Endothelial cell of umbilical vein (primary cell): ENCODE measurements around the gene KRT78. TPM values are rescaled to one million over a fixed set of nuclear protein-coding genes. Genes with fewer than 3 reads are reported as not detected.

ENCODE experiments used
- BruUV-seq: library from RNA; stranded (reverse); fragments of 400-500 nt; replicated peaks from 2 replicates; lab custom pipeline; 2021; lab: Mats Ljungman, UMichigan
- CTCF ChIA-PET: fragments of 300-600, 350-600 bp; sonication (Branson Sonifier 250); formaldehyde crosslinking; loops from one replicate; lab custom pipeline; 2021; ENCODE audit warnings: antibody characterized with exemption, inconsistent platforms; lab: Charles Lee
- POLR2A ChIA-PET: fragments of 300-600, 350-600 bp; sonication (Branson Sonifier 250); formaldehyde crosslinking; loops from one replicate; lab custom pipeline; 2021; ENCODE audit warnings: antibody characterized with exemption, inconsistent platforms; lab: Charles Lee
- DNase-seq: peaks from one replicate; pipeline ENCODE4 v3.0.0-alpha.2; 2011; ENCODE audit warnings: low read depth, low spot score
- FAIRE-seq: peaks from 2 replicates; lab custom pipeline; 2011; peaks lifted over from hg19 to GRCh38; lab: Jason Lieb, UNC
- H2AFZ ChIP-seq: 2 replicates; pipeline ENCODE4 v1.6.0; 2012; ENCODE audit warnings: low read depth, low read length, control low read depth, inconsistent platforms
- H3K27ac ChIP-seq: 2 replicates; pipeline ENCODE4 v1.5.1; 2011; ENCODE audit warnings: low read depth, mild to moderate bottlenecking, control low read depth, low read length, moderate library complexity; ENCODE audit not compliant: insufficient read depth
- H3K27me3 ChIP-seq, 2 experiments: 2 replicates each; pipeline versions ENCODE4 v1.6.0 to v1.6.1; 2011; ENCODE audit warnings: low read length in 2 of 2, mixed read lengths in 1 of 2; ENCODE audit not compliant: control insufficient read depth in 2 of 2, insufficient read depth in 2 of 2
- H3K36me3 ChIP-seq, 2 experiments: 2 replicates in 1 of 2; 3 replicates in 1 of 2; pipeline ENCODE4 v1.5.1; 2011; ENCODE audit warnings: low read length in 2 of 2, mild to moderate bottlenecking in 1 of 2, moderate library complexity in 1 of 2; ENCODE audit not compliant: control insufficient read depth in 2 of 2, insufficient read depth in 2 of 2; ENCODE audit errors: extremely low read depth in 1 of 2
- H3K4me1 ChIP-seq: 3 replicates; pipeline ENCODE4 v1.5.1; 2011; ENCODE audit warnings: mild to moderate bottlenecking, low read length; ENCODE audit not compliant: control insufficient read depth, insufficient read depth; ENCODE audit errors: extremely low read depth
- H3K4me2 ChIP-seq: 2 replicates; pipeline ENCODE4 v1.6.1; 2011; ENCODE audit warnings: low read length, control low read depth, mixed read lengths; ENCODE audit not compliant: insufficient read depth
- H3K4me3 ChIP-seq, 3 experiments: fragments of 200-600 bp in 1 of 3; sonication (generic), shearing (Covaris generic) in 1 of 3; replicated peaks in 1 of 3; 2 replicates each; pipeline ENCODE4 v1.5.1; 2011 to 2016; ENCODE audit warnings: control low read depth in 3 of 3, low read length in 3 of 3, mild to moderate bottlenecking in 2 of 3, inconsistent platforms in 1 of 3, low read depth in 1 of 3, moderate library complexity in 1 of 3; ENCODE audit not compliant: insufficient read depth in 1 of 3
- H3K79me2 ChIP-seq: 2 replicates; pipeline ENCODE4 v1.6.0; 2012; ENCODE audit warnings: low read length, inconsistent platforms; ENCODE audit not compliant: control insufficient read depth, insufficient read depth
- H3K9ac ChIP-seq: replicated peaks from 2 replicates; pipeline ENCODE3; 2011; ENCODE audit warnings: low read length, control low read depth; ENCODE audit not compliant: insufficient read depth; ENCODE audit errors: extremely low read depth
- H3K9me1 ChIP-seq: replicated peaks from 3 replicates; pipeline ENCODE4 v1.6.0; 2011; ENCODE audit warnings: mild to moderate bottlenecking, low read length; ENCODE audit not compliant: control insufficient read depth, insufficient read depth; ENCODE audit errors: extremely low read depth
- H3K9me3 ChIP-seq: replicated peaks from 2 replicates; pipeline ENCODE4 v1.5.1; 2012; ENCODE audit warnings: low read length, inconsistent platforms; ENCODE audit not compliant: control insufficient read depth, insufficient read depth
- H4K20me1 ChIP-seq: replicated peaks from 2 replicates; pipeline ENCODE3; 2011; ENCODE audit warnings: mild to moderate bottlenecking, low read length; ENCODE audit not compliant: control insufficient read depth, insufficient read depth; ENCODE audit errors: extremely low read depth
- CTCF ChIP-seq, 2 donors: IDR thresholded peaks; 1 replicate in 1 of 2; 2 replicates in 1 of 2; pipeline ENCODE4 v1.5.1; 2011; ENCODE audit warnings: low read length in 2 of 2, mild to moderate bottlenecking in 2 of 2, moderate library complexity in 2 of 2, control low read depth in 1 of 2, inconsistent platforms in 1 of 2, low read depth in 1 of 2; ENCODE audit not compliant: insufficient read depth in 1 of 2; ENCODE audit errors: extremely low read depth in 1 of 2
- EZH2 ChIP-seq: IDR thresholded peaks from 2 replicates; pipeline ENCODE4 v1.6.1; 2012; ENCODE audit warnings: borderline replicate concordance, low read depth, mild to moderate bottlenecking, moderate library complexity, low read length, inconsistent platforms; ENCODE audit not compliant: severe bottlenecking
- FOS ChIP-seq: IDR thresholded peaks from 2 replicates; pipeline ENCODE4 v1.6.1; 2011; ENCODE audit warnings: mild to moderate bottlenecking, low read length, moderate library complexity, borderline replicate concordance; ENCODE audit not compliant: insufficient read depth
- GATA2 ChIP-seq: IDR thresholded peaks from 2 replicates; pipeline ENCODE4 v1.7.0; 2011; ENCODE audit warnings: low read depth, mild to moderate bottlenecking, moderate library complexity, mixed read lengths, low read length; ENCODE audit not compliant: insufficient read length, insufficient read depth
- JUN ChIP-seq: IDR thresholded peaks from 2 replicates; pipeline ENCODE4 v1.6.1; 2011; ENCODE audit warnings: borderline replicate concordance, low read depth; ENCODE audit not compliant: insufficient read length, insufficient read depth
- MAX ChIP-seq: IDR thresholded peaks from 2 replicates; pipeline ENCODE4 v1.6.1; 2011; ENCODE audit not compliant: insufficient read depth, insufficient read length
- MYC ChIP-seq: IDR thresholded peaks from one replicate; pipeline ENCODE4 v1.6.1; 2011; ENCODE audit warnings: mild to moderate bottlenecking, low read depth, low read length
- POLR2A ChIP-seq: IDR thresholded peaks from 2 replicates; pipeline ENCODE4 v1.6.1; 2012; ENCODE audit warnings: low read depth, mild to moderate bottlenecking, control low read depth, low read length
- POLR2AphosphoS5 ChIP-seq: IDR thresholded peaks from 2 replicates; pipeline ENCODE4 v1.6.1; 2012; ENCODE audit warnings: low read depth, mild to moderate bottlenecking, control low read depth, low read length, moderate library complexity; ENCODE audit not compliant: insufficient read depth
- dilution Hi-C: fragments of 300-500 bp; cut with MboI; formaldehyde crosslinking; loops from one replicate; pipeline ENCODE4 v1.15.0; 2019; ENCODE audit warnings: low sequenced_read_pairs; ENCODE audit not compliant: extremely low pct_ligation_motif_present
- intact Hi-C: fragments of 100-400 bp; cut with micrococcal nuclease; formaldehyde crosslinking; loops from one replicate; pipeline ENCODE4 v1.10.0; 2022
- polyA plus RNA-seq, 4 experiments: library from polyadenylated mRNA; depleted of rRNA in 3 of 4; stranded (reverse) in 3 of 4; unstranded in 1 of 4; fragments of >200 nt; gene quantifications; 2 replicates each; pipeline versions ENCODE4 v1.2.1 to v1.2.3, GENCODE V29; 2011 to 2012; ENCODE audit warnings: missing spikeins in 1 of 4
- total RNA-seq: library from RNA; stranded (reverse); gene quantifications from 2 replicates; pipeline ENCODE4 v1.2.3, GENCODE V29; 2021

KRT78 gene
- total and polyA plus RNA-seq, 2 donors (not counting 3 experiments of a cell fraction or from before 2014, with no cell fraction given), result not detected

- no peaks in the 10 kb centered on the region for H4K20me1 ChIP-seq
- H3K4me3 ChIP-seq, result no peak overlapping the region
- peaks cover 12 to 17% of the 10 kb centered on the region in 2 experiments for H3K27me3 ChIP-seq
- H2AFZ ChIP-seq, result no peak overlapping the region
- FAIRE-seq (no peak), DNase-seq (no peak)
- dilution Hi-C loops (no loop called here), intact Hi-C loops (no loop called here)
- H3K36me3 ChIP-seq, result no peaks in the 10 kb centered on the region
- no peak overlapping the region for H3K9ac ChIP-seq
- no peaks in the 10 kb centered on the region for H3K9me1 ChIP-seq
- POLR2A ChIA-PET, result no interaction called here
- no peak for TF ChIP-seq EZH2
- no peak for TF ChIP-seq MAX
- TF ChIP-seq JUN, result no peak
- no peak for TF ChIP-seq GATA2
- no peak for TF ChIP-seq POLR2A
- TF ChIP-seq MYC, result no peak
- no peak for TF ChIP-seq CTCF (IDR thresholded peaks at IDR 0.05; ENCODE audit: extremely low read depth in 1 of 2, insufficient read depth in 1 of 2, low read depth in 1 of 2, low read length in 2 of 2)
- TF ChIP-seq FOS, result no peak
- no peak for TF ChIP-seq POLR2AphosphoS5
- no TSS peak for BruUV-seq
- H3K79me2 ChIP-seq, result no peaks in the 10 kb centered on the region
- CTCF ChIA-PET, result interaction anchor here (0.5 to 1.3 kb wide), 2 partner anchors 12 to 74 kb away, joined by 3 to 4 read pairs; no protein-coding TSS in a partner anchor
- H3K4me2 ChIP-seq, result no peak overlapping the region
- no peak overlapping the region for H3K27ac ChIP-seq
- no peaks in the 10 kb centered on the region for H3K9me3 ChIP-seq
- no peaks in the 10 kb centered on the region for H3K4me1 ChIP-seq
These were observed 58.1 kb downstream of the KRT78 start for GRCh38 chr12:52790427-52791270.
